K562 (cell line): ENCODE data around the gene TLR5. TPM values are rescaled to one million over a fixed set of nuclear protein-coding genes. Genes with fewer than 3 reads are reported as not detected.

Source experiments
- BMI1 ChIP-seq: fragments of 150-350 bp; IDR thresholded peaks from 2 replicates; pipeline ENCODE4 v1.6.1; 2014; ENCODE audit warnings: low read length
- BRCA1 ChIP-seq, 2 experiments: fragments of 450-650 bp in 1 of 2; sonication (generic) in 1 of 2; formaldehyde crosslinking in 1 of 2; IDR thresholded peaks; 2 replicates each; pipeline versions ENCODE4 v1.5.0 to v1.6.1; 2017 to 2020; ENCODE audit warnings: mild to moderate bottlenecking in 1 of 2, missing genetic modification reagents in 1 of 2
- FOSL1 ChIP-seq: fragments of 200-800 bp; sonication (Bioruptor generic); conservative IDR thresholded peaks from 2 replicates; pipeline ENCODE4 v1.6.1; 2016; ENCODE audit warnings: missing genetic modification characterization, missing compliant biosample characterization
- HNRNPK ChIP-seq: fragments of 200-400 bp; formaldehyde crosslinking; IDR thresholded peaks from one replicate; pipeline ENCODE4 v1.6.1; 2018; ENCODE audit warnings: mild to moderate bottlenecking, low read depth, low read length; ENCODE audit not compliant: poor library complexity, severe bottlenecking
- KLF6 ChIP-seq: fragments of 250-450 bp; sonication (Bioruptor Pico); IDR thresholded peaks from 2 replicates; pipeline ENCODE4 v1.4.0; 2020; ENCODE audit warnings: mild to moderate bottlenecking, moderate library complexity, borderline replicate concordance
- MAFK ChIP-seq: IDR thresholded peaks from 2 replicates; pipeline ENCODE4 v1.6.1; 2011; ENCODE audit warnings: low read length, improper control_type of control experiment
- RAD21 ChIP-seq, 2 experiments: fragments of 250-450 bp in 1 of 2; fragments of 450-650 bp in 1 of 2; sonication (Bioruptor Pico) in 1 of 2; formaldehyde crosslinking in 1 of 2; IDR thresholded peaks in 1 of 2; conservative IDR thresholded peaks in 1 of 2; 2 replicates each; pipeline versions ENCODE4 v1.4.0 to v1.8.0; 2020 to 2022; ENCODE audit warnings: mild to moderate bottlenecking in 2 of 2, moderate library complexity in 1 of 2
- RBBP5 ChIP-seq: fragments of 200-600 bp; sonication (generic); IDR thresholded peaks from 2 replicates; pipeline ENCODE4 v1.6.1; 2012; ENCODE audit warnings: borderline replicate concordance, mild to moderate bottlenecking, low read length, control low read depth, inconsistent platforms; ENCODE audit not compliant: insufficient read depth, poor library complexity, severe bottlenecking
- RNF2 ChIP-seq: sonication (generic); IDR thresholded peaks from 2 replicates; pipeline ENCODE4 v1.6.1; 2016
- SNIP1 ChIP-seq: fragments of 450-650 bp; IDR thresholded peaks from 2 replicates; pipeline ENCODE4 v1.7.1; 2017; ENCODE audit warnings: low read depth, mild to moderate bottlenecking
- THRA ChIP-seq: fragments of 450-650 bp; IDR thresholded peaks from 2 replicates; pipeline ENCODE4 v1.6.1; 2017; ENCODE audit warnings: mild to moderate bottlenecking, moderate library complexity
- ZNF41 ChIP-seq: fragments of 250-450 bp; sonication (Bioruptor Pico); conservative IDR thresholded peaks from 2 replicates; pipeline ENCODE4 v1.4.0; 2020; ENCODE audit warnings: mild to moderate bottlenecking
- ZNF431 ChIP-seq: sonication (generic); formaldehyde crosslinking; IDR thresholded peaks from 2 replicates; pipeline ENCODE4 v1.8.0; 2022; ENCODE audit warnings: mild to moderate bottlenecking, missing genetic modification reagents
- ZNF699 ChIP-seq: fragments of 250-450 bp; sonication (Bioruptor Pico); IDR thresholded peaks from 2 replicates; pipeline ENCODE4 v1.8.0; 2021; ENCODE audit warnings: mild to moderate bottlenecking, moderate library complexity; ENCODE audit not compliant: insufficient replicate concordance
- polyA plus RNA-seq, 8 experiments: library from polyadenylated mRNA; depleted of rRNA in 4 of 8; stranded (reverse) in 5 of 8; unstranded in 3 of 8; fragments of >200 nt; fragmentation: Nextera tagmentation in 2 of 8; fragmentation: Illumina TruSeq in 1 of 8; extraction: Ambion mirVana in 2 of 8; extraction: Trizol in 1 of 8; gene quantifications; 2 replicates each; pipeline versions ENCODE4 v1.2.1 to v1.2.3, GENCODE V29; 2011 to 2014; ENCODE audit warnings: inconsistent platforms in 1 of 8, missing spikeins in 1 of 8
- total RNA-seq, 7 experiments: library from RNA; depleted of rRNA in 6 of 7; stranded (reverse); fragments of >200 nt in 6 of 7; fragmentation: Illumina TruSeq in 2 of 7; extraction: Trizol in 2 of 7; gene quantifications; 2 replicates each; pipeline versions ENCODE4 v1.2.1 to v1.2.3, GENCODE V29; 2011 to 2021; ENCODE audit warnings: low replicate concordance in 1 of 7
- TF ChIP-seq, protein P1 (sequence below): fragments of 450-650 bp; formaldehyde crosslinking; IDR thresholded peaks from 2 replicates; pipeline ENCODE4 v1.4.0; 2022; ENCODE audit warnings: missing genetic modification characterization
- TF ChIP-seq, protein P2 (sequence below): sonication (generic); formaldehyde crosslinking; IDR thresholded peaks from 2 replicates; pipeline ENCODE4 v1.5.0; 2020; ENCODE audit warnings: missing genetic modification reagents
- TF ChIP-seq, protein P3 (sequence below): fragments of 450-650 bp; formaldehyde crosslinking; IDR thresholded peaks from 2 replicates; pipeline ENCODE4 v1.4.0; 2022; ENCODE audit warnings: missing genetic modification characterization

The TLR5 gene
- total and polyA plus RNA-seq, 9 of the 15 experiments (the other 6 are each of a cell fraction or from before 2014, with no cell fraction given), result 0.93 to 7.4 (median 1.9) TPM

DNA sequence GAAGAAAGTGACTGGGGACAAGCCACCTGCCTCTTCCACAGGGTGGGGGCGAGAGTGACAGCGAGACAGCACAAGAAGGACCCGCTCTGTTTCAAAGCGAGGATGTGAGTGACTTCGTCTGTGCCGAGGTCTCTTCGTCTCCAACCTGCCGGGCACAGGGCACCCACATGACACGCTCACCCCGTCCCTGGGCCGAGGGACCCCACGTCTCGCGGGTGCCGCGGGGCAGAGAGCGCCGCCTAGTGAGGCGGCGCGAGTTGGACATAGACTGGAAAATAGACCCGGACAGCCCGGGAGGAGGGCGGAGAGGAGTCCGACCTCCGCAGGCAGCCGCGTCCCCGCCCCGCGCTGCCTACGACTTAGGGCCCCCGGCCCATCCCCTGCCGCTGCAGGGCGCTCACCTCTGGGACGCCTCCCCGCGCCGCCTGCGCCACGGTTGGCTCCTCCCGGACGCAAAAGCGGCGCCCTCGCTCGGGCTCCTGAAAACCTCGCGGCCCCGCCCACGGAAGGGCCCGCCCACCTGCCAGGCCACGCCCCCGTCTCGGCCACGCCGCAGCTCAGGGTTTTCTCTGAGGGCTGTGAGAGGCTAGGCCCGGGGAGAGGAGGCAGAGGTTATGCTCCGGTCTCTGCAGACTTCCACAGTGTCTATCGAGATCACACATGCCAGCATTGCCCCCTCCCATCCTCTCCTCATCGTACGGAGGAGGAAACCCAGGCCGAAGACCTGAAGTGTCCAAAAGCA is at the start of gene TLR5 (continued):
- TF ChIP-seq THRA, result no peak
- TF ChIP-seq SNIP1, result no peak
- TF ChIP-seq, protein P1, sequence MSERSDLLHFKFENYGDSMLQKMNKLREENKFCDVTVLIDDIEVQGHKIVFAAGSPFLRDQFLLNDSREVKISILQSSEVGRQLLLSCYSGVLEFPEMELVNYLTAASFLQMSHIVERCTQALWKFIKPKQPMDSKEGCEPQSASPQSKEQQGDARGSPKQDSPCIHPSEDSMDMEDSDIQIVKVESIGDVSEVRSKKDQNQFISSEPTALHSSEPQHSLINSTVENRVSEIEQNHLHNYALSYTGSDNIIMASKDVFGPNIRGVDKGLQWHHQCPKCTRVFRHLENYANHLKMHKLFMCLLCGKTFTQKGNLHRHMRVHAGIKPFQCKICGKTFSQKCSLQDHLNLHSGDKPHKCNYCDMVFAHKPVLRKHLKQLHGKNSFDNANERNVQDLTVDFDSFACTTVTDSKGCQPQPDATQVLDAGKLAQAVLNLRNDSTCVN (CRISPR knock-in tag), result no peak
- peak; percentile 63 to 65 for TF ChIP-seq RAD21 (CRISPR knock-in tag; conservative IDR thresholded peaks at IDR 0.05 in 1 of 2, IDR thresholded peaks at IDR 0.05 in 1 of 2)
- TF ChIP-seq, protein P2, sequence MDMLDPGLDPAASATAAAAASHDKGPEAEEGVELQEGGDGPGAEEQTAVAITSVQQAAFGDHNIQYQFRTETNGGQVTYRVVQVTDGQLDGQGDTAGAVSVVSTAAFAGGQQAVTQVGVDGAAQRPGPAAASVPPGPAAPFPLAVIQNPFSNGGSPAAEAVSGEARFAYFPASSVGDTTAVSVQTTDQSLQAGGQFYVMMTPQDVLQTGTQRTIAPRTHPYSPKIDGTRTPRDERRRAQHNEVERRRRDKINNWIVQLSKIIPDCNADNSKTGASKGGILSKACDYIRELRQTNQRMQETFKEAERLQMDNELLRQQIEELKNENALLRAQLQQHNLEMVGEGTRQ, result no peak
- TF ChIP-seq ZNF699 (CRISPR knock-in tag), result no peak
- no peak for TF ChIP-seq BMI1
- TF ChIP-seq, protein P3, sequence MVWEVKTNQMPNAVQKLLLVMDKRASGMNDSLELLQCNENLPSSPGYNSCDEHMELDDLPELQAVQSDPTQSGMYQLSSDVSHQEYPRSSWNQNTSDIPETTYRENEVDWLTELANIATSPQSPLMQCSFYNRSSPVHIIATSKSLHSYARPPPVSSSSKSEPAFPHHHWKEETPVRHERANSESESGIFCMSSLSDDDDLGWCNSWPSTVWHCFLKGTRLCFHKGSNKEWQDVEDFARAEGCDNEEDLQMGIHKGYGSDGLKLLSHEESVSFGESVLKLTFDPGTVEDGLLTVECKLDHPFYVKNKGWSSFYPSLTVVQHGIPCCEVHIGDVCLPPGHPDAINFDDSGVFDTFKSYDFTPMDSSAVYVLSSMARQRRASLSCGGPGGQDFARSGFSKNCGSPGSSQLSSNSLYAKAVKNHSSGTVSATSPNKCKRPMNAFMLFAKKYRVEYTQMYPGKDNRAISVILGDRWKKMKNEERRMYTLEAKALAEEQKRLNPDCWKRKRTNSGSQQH (CRISPR knock-in tag), result no peak
- TF ChIP-seq RNF2, result peak; percentile 38; the same call in 1 of the 2 replicates
- TF ChIP-seq KLF6 (CRISPR knock-in tag), result peak; percentile 60; the same call in 1 of the 2 replicates
- TF ChIP-seq RBBP5, result no peak
- TF ChIP-seq ZNF431 (CRISPR knock-in tag), result peak; percentile 91
- no peak for TF ChIP-seq HNRNPK
- 0 out of 2 replicates have a peak, but pooled peaks have one; percentile 37 for TF ChIP-seq FOSL1 (tag)
- TF ChIP-seq ZNF41, result 0 out of 2 replicates have a peak, but pooled peaks have one; percentile 32
- no peak for TF ChIP-seq BRCA1 (IDR thresholded peaks at IDR 0.05)
- peak; percentile 97; the same call in 1 of the 2 replicates for TF ChIP-seq BRCA1 (CRISPR knock-in tag; IDR thresholded peaks at IDR 0.05)
- no peak for TF ChIP-seq MAFK
